Omental fat pad (tissue), 4 donors: ENCODE data around the gene FRMD4A. TPM values are rescaled to one million over a fixed set of nuclear protein-coding genes. Genes with fewer than 3 reads are reported as not detected.
"Not testable (repeated sequence)": the region's sequence is repeated elsewhere in the genome, so short reads cannot be mapped to it uniquely, and the experiment has no call there.

Source experiments
- ATAC-seq: fragments of 150-250 bp; one replicate; pipeline ENCODE4 v1.9.1; 2016; ENCODE audit warnings: mild to moderate bottlenecking, moderate library complexity; ENCODE audit not compliant: low FRiP score
- DNase-seq: peaks from one replicate; pipeline ENCODE4 v3.0.0-alpha.2; 2019; ENCODE audit warnings: low spot score
- total RNA-seq, 4 donors: library from RNA; depleted of rRNA; stranded (reverse); fragments of >200 nt; gene quantifications; one replicate each; pipeline ENCODE4 v1.1.0, GENCODE V29; 2016
- TF ChIP-seq, protein P1 (sequence below), 3 donors: fragments of 450-650 bp; IDR thresholded peaks; one replicate each; pipeline ENCODE4 v1.5.1; 2016 to 2017; ENCODE audit warnings: antibody characterized with exemption in 3 of 3, mild to moderate bottlenecking in 3 of 3, moderate library complexity in 2 of 3

Gene FRMD4A
- total RNA-seq, 4 donors from 2014 or later, result 66.8 to 119 (median 81.6) TPM

DNA sequence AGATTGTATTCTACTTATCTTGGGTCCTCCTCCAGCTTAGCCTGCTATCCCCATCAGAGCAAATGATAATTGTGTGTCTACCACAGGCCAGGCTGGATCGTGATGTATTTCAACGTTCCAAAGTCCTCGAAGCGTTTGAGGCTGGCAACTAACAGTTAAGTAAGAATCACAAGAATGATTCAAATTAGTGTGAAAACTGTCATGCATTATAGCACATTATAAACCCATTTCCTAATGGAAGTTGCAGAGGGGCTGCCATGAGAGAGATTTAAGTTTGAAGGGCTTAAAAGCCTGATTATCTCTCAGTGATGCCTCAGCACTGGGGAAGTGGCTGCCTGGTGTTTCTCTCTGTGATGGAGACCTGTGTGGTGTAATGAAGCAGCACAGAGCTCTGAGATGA lies 119.1 kb downstream of the FRMD4A start:
- TF ChIP-seq, protein P1, sequence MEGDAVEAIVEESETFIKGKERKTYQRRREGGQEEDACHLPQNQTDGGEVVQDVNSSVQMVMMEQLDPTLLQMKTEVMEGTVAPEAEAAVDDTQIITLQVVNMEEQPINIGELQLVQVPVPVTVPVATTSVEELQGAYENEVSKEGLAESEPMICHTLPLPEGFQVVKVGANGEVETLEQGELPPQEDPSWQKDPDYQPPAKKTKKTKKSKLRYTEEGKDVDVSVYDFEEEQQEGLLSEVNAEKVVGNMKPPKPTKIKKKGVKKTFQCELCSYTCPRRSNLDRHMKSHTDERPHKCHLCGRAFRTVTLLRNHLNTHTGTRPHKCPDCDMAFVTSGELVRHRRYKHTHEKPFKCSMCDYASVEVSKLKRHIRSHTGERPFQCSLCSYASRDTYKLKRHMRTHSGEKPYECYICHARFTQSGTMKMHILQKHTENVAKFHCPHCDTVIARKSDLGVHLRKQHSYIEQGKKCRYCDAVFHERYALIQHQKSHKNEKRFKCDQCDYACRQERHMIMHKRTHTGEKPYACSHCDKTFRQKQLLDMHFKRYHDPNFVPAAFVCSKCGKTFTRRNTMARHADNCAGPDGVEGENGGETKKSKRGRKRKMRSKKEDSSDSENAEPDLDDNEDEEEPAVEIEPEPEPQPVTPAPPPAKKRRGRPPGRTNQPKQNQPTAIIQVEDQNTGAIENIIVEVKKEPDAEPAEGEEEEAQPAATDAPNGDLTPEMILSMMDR (IDR thresholded peaks at IDR 0.05), result no peak
- no peak for ATAC-seq

DNA sequence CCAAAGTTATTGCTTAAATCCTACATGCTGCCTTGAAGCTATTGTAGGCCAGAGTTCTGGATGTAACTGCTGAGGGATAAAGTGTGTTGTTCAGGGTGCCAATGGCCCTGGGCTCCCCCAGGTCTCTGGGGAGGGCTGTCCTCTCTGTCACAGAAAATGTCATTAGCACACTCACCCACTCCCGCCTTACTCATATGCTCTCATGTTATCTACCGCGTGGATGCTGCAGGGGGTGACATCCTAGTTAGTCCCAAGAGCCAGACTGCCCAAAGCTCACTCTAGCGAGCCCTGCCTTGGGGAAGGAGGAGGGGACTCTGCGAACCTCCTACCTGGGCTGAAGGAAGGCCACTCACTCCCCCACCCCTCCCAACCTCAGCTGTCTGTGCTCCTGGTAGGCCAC lies 122.5 kb downstream of the FRMD4A start:
- TF ChIP-seq, protein P1 (IDR thresholded peaks at IDR 0.05), result no peak
- DNase-seq (no peak), ATAC-seq (no peak)

More for the DNA sequence above, 119.1 kb downstream of the FRMD4A start:
- DNase-seq, result no peak

DNA sequence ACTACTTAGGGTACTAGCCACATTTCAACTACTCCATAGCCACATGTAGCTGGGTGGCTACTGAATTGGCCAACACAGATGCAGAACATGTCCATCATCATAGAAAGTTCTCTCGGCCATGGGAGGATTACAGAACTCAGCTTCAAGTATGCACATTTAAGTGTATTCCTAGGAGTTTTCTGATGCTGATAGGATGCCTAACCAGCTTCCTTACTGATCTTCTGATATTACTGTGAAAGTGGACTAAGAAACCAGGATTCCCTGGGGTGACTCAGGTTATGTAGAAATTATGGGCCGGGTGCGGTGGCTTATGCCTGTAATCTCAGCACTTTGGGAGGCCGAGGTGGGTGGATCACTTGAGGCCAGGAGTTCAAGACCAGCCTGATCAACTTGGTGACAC lies 125.5 kb downstream of the FRMD4A start:
- ATAC-seq (no peak), DNase-seq (no peak)
- TF ChIP-seq, protein P1 (IDR thresholded peaks at IDR 0.05), result no peak

DNA sequence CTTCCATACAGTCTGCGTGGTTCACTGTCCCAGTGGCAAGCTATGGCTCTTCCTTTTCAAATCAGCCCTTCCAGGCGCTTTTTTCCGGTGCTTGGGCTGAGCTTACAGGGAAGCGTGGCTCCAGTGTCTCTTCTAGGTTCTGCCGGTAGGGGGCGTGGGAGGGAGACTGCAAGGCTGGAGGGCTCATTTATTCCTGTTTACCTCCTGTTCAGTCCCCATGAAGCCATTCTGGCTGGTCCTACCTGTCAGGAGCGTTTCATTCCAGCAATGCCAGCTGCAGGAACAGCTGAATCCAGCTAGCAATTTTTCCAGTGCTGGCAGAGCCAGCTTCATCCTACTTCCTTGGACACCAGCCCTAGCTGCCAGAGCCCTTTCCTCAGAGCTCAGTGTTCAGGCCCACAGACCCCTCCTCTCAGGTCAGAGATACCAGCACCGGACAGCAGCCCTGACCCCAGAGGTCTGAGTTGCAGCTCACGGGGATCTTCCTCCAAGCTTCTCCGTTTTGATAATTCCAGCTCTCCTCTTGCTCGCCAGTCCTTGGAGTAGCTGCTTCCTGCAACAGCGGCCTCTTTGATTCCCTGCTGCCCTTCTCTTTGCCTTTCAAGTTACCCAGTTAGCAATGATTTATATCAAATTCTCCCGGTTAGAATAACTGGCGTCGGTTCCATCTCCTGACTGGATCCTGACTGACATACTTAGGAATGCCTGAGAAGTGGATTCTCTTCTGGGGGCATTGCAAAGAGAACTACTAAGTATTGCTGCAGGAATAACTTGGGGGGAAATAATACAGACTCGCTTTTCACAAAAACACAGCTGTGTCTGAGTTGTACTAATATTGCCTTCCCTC lies 129.8 kb downstream of the FRMD4A start:
- TF ChIP-seq, protein P1 (IDR thresholded peaks at IDR 0.05), result no peak
- ATAC-seq (no peak), DNase-seq (no peak)

DNA sequence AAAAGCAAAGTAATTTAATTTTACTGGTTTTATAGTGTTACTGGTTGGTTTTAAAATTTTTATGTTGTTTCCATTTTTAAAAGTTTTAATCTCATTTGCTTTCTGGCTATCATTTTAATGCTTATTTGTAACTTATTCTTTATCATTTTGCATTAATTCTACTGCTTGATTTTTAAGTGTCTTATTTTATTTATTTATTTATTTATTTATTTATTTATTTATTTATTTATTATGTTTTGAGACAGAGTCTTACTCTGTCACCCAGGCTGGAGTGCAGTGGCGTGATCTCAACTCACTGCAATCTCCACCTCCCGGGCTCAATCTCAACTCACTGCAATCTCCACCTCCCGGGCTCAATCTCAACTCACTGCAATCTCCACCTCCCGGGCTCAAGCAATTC lies 131.6 kb downstream of the FRMD4A start:
- DNase-seq, ATAC-seq: not testable (repeated sequence)

DNA sequence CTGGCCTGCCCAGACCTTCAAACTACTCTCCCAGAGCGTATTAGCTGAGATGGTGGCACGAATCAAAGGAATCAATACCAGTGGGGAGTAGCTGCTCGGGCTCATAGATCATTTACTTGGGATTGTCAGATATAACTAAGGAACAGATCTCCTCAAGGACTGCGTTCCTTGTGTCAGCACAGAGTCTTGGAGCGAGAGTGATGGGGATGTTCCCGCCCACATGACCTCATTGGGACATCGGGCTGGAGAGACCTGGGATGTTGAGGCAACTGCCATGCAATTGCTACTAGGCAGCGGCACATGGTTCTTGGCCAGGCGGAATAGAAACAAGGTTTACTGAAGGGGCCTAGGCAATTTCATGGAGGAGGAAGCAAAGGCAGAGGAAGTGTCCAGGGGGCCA lies 132.6 kb downstream of the FRMD4A start:
- DNase-seq (no peak), ATAC-seq (no peak)
- TF ChIP-seq, protein P1 (IDR thresholded peaks at IDR 0.05), result no peak

DNA sequence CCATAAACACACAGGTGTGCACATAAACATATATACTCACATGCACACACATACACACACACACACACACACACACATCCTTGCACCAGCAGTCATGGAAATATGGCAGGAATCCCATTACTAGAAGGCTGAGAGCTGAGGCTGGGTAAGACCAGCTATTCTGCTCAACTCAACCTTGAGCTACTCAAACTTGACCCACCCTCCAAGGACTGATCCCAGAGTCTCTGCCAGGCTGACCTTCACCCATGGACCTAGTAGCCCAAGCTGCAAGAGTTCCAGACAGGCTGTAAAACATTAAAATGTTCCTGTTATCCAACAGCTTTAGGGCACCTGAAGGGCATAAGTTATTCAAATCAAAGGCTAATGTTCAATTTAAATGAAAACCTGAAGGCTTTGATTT lies 134.6 kb downstream of the FRMD4A start:
- ATAC-seq (no peak), DNase-seq (no peak)
- TF ChIP-seq, protein P1 (IDR thresholded peaks at IDR 0.05), result no peak
